Fibroblast of skin of back (primary cell): ENCODE measurements around the gene PI4K2B.
"Not testable (repeated sequence)": the region's sequence is repeated elsewhere in the genome, so short reads cannot be mapped to it uniquely, and the experiment has no call there.

Experiments used
- DNase-seq: peaks from one replicate; pipeline ENCODE4 v3.0.0-alpha.2; 2013

The PI4K2B gene

GRCh38 chr4:25308306-25308705, 74.5 kb downstream of the PI4K2B start:
- DNase-seq = peak; percentile 21

- DNase-seq = peak; percentile 34
These were observed 74.9 kb downstream of the PI4K2B start for GRCh38 chr4:25308761-25309160.

GRCh38 chr4:25310066-25310802, 76.4 kb downstream of the PI4K2B start:
- no peak for DNase-seq

GRCh38 chr4:25310803-25311166, 77.0 kb downstream of the PI4K2B start:
- DNase-seq = no peak

- DNase-seq = peak; percentile 85
These were observed 78.8 kb downstream of the PI4K2B start, which contains the start of gene ZCCHC4 for GRCh38 chr4:25312496-25313200. TSS of gene ZCCHC4 (plus strand) at chr4:25312774. CDS start at chr4:25312810, 36 bp downstream.

- DNase-seq = peak; percentile 8
These were observed 79.5 kb downstream of the PI4K2B start for GRCh38 chr4:25313201-25313895.

GRCh38 chr4:25320336-25320735, 86.5 kb downstream of the PI4K2B start:
- no peak for DNase-seq

GRCh38 chr4:25320773-25321172, 86.9 kb downstream of the PI4K2B start:
- peak; percentile 17 for DNase-seq

GRCh38 chr4:25321703-25322102, 87.9 kb downstream of the PI4K2B start:
- no peak for DNase-seq

- DNase-seq = not testable (repeated sequence)
These were observed 94.6 kb downstream of the PI4K2B start for GRCh38 chr4:25328463-25328862.
